ENCODE measurements around the gene GPR132.

Gene GPR132

GRCh38 chr14:105005929-105006830 is 59.0 kb downstream of the GPR132 start:
- H3K9ac ChIP-seq (ENCODE audit: low read length) = no peak overlapping the region
- H3K9me3 ChIP-seq (replicated peaks; ENCODE audit: insufficient read depth, low read length) = no peaks in the 10 kb centered on the region
- H3K9me2 ChIP-seq (replicated peaks; ENCODE audit: insufficient read depth, low read length) = no peaks in the 10 kb centered on the region
- H3K36me3 ChIP-seq (replicated peaks; ENCODE audit: insufficient read depth, low read length) = no peaks in the 10 kb centered on the region; the same call in 1 of the 2 replicates
- no peaks in the 10 kb centered on the region for H3F3A ChIP-seq (ENCODE audit: insufficient read depth, low read length)
- H2AFZ ChIP-seq (ENCODE audit: low read length) = no peak overlapping the region
- no peak overlapping the region for H3K27ac ChIP-seq (ENCODE audit: low read length)
- H3K79me2 ChIP-seq (ENCODE audit: low read length) = peaks cover 15% of the 10 kb centered on the region
- no peaks in the 10 kb centered on the region for H4K20me1 ChIP-seq (ENCODE audit: insufficient read depth, low read length)
- no peaks in the 10 kb centered on the region for H3K27me3 ChIP-seq (replicated peaks; ENCODE audit: insufficient read depth, low read length)
- H3K4me1 ChIP-seq (ENCODE audit: low read length) = no peaks in the 10 kb centered on the region
- no peak overlapping the region for H3K4me3 ChIP-seq (ENCODE audit: low read length)
- no peak for DNase-seq
- no peak overlapping the region for H3K4me2 ChIP-seq (ENCODE audit: low read depth, low read length)
- TF ChIP-seq EZH2phosphoT487 (IDR thresholded peaks at IDR 0.05; ENCODE audit: low read length) (no peak), CTCF (IDR thresholded peaks at IDR 0.05; ENCODE audit: low read length) (no peak), EZH2 (optimal IDR thresholded peaks at IDR 0.05; ENCODE audit: low read depth, low read length) (no peak)

- no peak overlapping the region for H3K27ac ChIP-seq (ENCODE audit: low read length)
- H4K20me1 ChIP-seq (ENCODE audit: insufficient read depth, low read length) = no peaks in the 10 kb centered on the region
Observed at GRCh38 chr14:105005329-105005928, 59.8 kb downstream of the GPR132 start.

More at GRCh38 chr14:105005329-105005928, 59.8 kb downstream of the GPR132 start:
- Histone ChIP-seq H3F3A (ENCODE audit: insufficient read depth, low read length) (no peaks in the 10 kb centered on the region), H3K4me3 (ENCODE audit: low read length) (no peak overlapping the region), H3K36me3 (replicated peaks; ENCODE audit: insufficient read depth, low read length) (no peaks in the 10 kb centered on the region; the same call in 1 of the 2 replicates), H3K4me1 (ENCODE audit: low read length) (no peaks in the 10 kb centered on the region), H3K79me2 (ENCODE audit: low read length) (peaks cover 8% of the 10 kb centered on the region), H3K9ac (ENCODE audit: low read length) (no peak overlapping the region), H3K27me3 (replicated peaks; ENCODE audit: insufficient read depth, low read length) (no peaks in the 10 kb centered on the region), H3K9me2 (replicated peaks; ENCODE audit: insufficient read depth, low read length) (no peaks in the 10 kb centered on the region), H3K9me3 (replicated peaks; ENCODE audit: insufficient read depth, low read length) (no peaks in the 10 kb centered on the region), H3K4me2 (ENCODE audit: low read depth, low read length) (no peak overlapping the region), H2AFZ (ENCODE audit: low read length) (no peak overlapping the region)
- TF ChIP-seq EZH2phosphoT487 (IDR thresholded peaks at IDR 0.05; ENCODE audit: low read length) = no peak
- no peak for TF ChIP-seq EZH2 (optimal IDR thresholded peaks at IDR 0.05; ENCODE audit: low read depth, low read length)
- TF ChIP-seq CTCF (IDR thresholded peaks at IDR 0.05; ENCODE audit: low read length) = no peak
- no peak for DNase-seq
